Astrocyte of the spinal cord (primary cell): ENCODE results near the gene CDSN.

Source experiments
- DNase-seq: peaks from one replicate; pipeline ENCODE4 v3.0.0; 2011; ENCODE audit warnings: low read depth, low spot score
- H3K4me3 ChIP-seq: 2 replicates; pipeline ENCODE4 v1.5.1; 2011; ENCODE audit warnings: low read depth, mild to moderate bottlenecking, low read length, moderate library complexity
- CTCF ChIP-seq: IDR thresholded peaks from 2 replicates; pipeline ENCODE4 v1.5.1; 2012; ENCODE audit warnings: low read depth, mild to moderate bottlenecking, low read length, inconsistent platforms
- in situ Hi-C: cut with HindIII; loops from 2 replicates; pipeline ENCODE4 v1.10.0; 2017; ENCODE audit warnings: low sequenced_read_pairs

CDSN gene

GRCh38 chr6:31144296-31144969, 24.2 kb upstream of the CDSN start:
- DNase-seq: no peak
- no peak overlapping the region for H3K4me3 ChIP-seq
- in situ Hi-C loops: no loop called here
- no peak for TF ChIP-seq CTCF

- in situ Hi-C loops: no loop called here
- H3K4me3 ChIP-seq: no peak overlapping the region
- no peak for TF ChIP-seq CTCF
- peak; percentile 71 for DNase-seq
Observed at GRCh38 chr6:31143148-31143547, 22.9 kb upstream of the CDSN start.

GRCh38 chr6:31142361-31142761, 22.1 kb upstream of the CDSN start:
- in situ Hi-C loops: no loop called here
- H3K4me3 ChIP-seq: no peak overlapping the region
- TF ChIP-seq CTCF: no peak
- no peak for DNase-seq

GRCh38 chr6:31140643-31141042, 20.4 kb upstream of the CDSN start:
- in situ Hi-C loops: no loop called here
- H3K4me3 ChIP-seq: no peak overlapping the region
- no peak for TF ChIP-seq CTCF
- no peak for DNase-seq

GRCh38 chr6:31139599-31139998, 19.4 kb upstream of the CDSN start:
- DNase-seq: no peak
- in situ Hi-C loops: no loop called here
- no peak overlapping the region for H3K4me3 ChIP-seq
- TF ChIP-seq CTCF: no peak

GRCh38 chr6:31138982-31139381, 18.7 kb upstream of the CDSN start, which contains the start of gene PSORS1C2:
PSORS1C2 (minus strand) TSS chr6:31139066; CDS start chr6:31139026, 40 bp downstream.
- in situ Hi-C loops: no loop called here
- no peak within 1 kb of the TSS for H3K4me3 ChIP-seq
- no peak for DNase-seq
- TF ChIP-seq CTCF: no peak
